Measurements from ENCODE around the gene BCLAF3. TPM values are rescaled to one million over a fixed set of nuclear protein-coding genes. Genes with fewer than 3 reads are reported as not detected.

Gene BCLAF3
- total RNA-seq: 10 to 100 TPM; 10.5 to 42.1 (median 16.4) TPM

- H3K36me3 ChIP-seq: no peaks in the 10 kb centered on the region
- H3K4me1 ChIP-seq: no peaks in the 10 kb centered on the region
- peak within 1 kb of the TSS; percentile 67 to 93 (median 70) for H3K4me3 ChIP-seq
- no peaks in the 10 kb centered on the region for H3K27me3 ChIP-seq
- peak within 1 kb of the TSS; percentile 64 to 81 (median 74) for H3K27ac ChIP-seq
- DNase-seq: peak; percentile 85 to 94 (median 92)
- TF ChIP-seq POLR2A (IDR thresholded peaks at IDR 0.05): peak in 1 of 2 donors; percentile 17
- peak; percentile 81 to 88 (median 84) for TF ChIP-seq CTCF (IDR thresholded peaks at IDR 0.05)
- no peaks in the 10 kb centered on the region for H3K9me3 ChIP-seq
Measured at GRCh38 chrX:19990556-19991349, at the start of gene BCLAF3. BCLAF3 (minus strand) TSS chrX:19991061; CDS start chrX:19970264, 20,797 bp downstream.

GRCh38 chrX:20038966-20039365 lies 48.1 kb upstream of the BCLAF3 start:
- Histone ChIP-seq H3K4me1 (no peaks in the 10 kb centered on the region), H3K27ac (no peak overlapping the region), H3K36me3 (no peaks in the 10 kb centered on the region), H3K4me3 (no peak overlapping the region), H3K9me3 (no peaks in the 10 kb centered on the region), H3K27me3 (no peaks in the 10 kb centered on the region)
- TF ChIP-seq CTCF (IDR thresholded peaks at IDR 0.05) (no peak), POLR2A (IDR thresholded peaks at IDR 0.05) (no peak)
- DNase-seq: no peak

DNA sequence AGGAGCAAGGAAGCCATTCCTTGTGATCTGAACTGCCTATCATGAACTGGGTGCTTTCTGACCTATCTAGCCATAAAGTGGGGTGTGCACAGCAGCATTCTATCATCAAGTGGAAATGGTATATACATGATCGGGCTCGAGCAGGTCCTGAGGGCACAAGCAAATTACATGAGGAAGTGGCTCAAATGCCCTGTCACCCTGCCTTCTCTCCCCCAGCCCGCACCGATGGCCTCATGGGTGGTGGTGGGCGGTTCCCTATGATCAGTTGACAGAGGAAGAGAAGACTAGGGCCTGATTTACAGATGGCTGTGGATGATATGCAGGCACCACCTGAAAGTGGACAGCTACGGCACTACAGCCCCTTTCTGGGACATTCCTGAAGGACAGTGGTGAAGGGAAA lies 46.3 kb upstream of the BCLAF3 start:
- Histone ChIP-seq H3K36me3 (no peaks in the 10 kb centered on the region), H3K27me3 (no peaks in the 10 kb centered on the region), H3K4me3 (no peak overlapping the region), H3K4me1 (no peaks in the 10 kb centered on the region), H3K9me3 (no peaks in the 10 kb centered on the region), H3K27ac (no peak overlapping the region)
- TF ChIP-seq CTCF (IDR thresholded peaks at IDR 0.05) (no peak), POLR2A (IDR thresholded peaks at IDR 0.05) (no peak)
- no peak for DNase-seq

DNA sequence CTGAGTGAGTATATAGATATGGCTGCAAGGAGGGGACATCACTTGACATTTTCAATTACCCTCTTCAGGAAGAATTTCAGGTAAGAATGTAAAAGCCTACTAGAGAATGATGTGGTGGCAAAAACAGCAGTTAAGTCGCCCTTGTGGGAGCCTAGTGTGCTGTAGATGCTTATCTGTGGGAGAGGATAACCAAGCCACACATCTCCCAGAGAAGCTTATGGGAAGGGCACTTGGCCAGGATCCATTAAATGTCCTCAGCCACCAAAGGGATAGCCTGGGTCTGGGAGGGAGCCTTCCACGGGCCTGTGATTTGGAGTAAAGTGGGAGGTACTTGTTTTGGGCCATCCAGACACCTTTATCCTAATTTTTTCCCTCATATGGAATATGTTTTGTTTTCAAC lies 41.3 kb upstream of the BCLAF3 start:
- H3K36me3 ChIP-seq: no peaks in the 10 kb centered on the region

GRCh38 chrX:20029728-20030127 lies 38.9 kb upstream of the BCLAF3 start:
- Histone ChIP-seq H3K27ac (peak overlapping the region in 2 of 4 donors; percentile 62 to 73), H3K9me3 (no peaks in the 10 kb centered on the region), H3K4me1 (peaks cover 0 to 4% (median 0%) of the 10 kb centered on the region in 4 donors), H3K27me3 (no peaks in the 10 kb centered on the region), H3K4me3 (no peak overlapping the region), H3K36me3 (no peaks in the 10 kb centered on the region)
- DNase-seq: peak in 2 of 3 donors; percentile 50 to 83
- TF ChIP-seq CTCF (IDR thresholded peaks at IDR 0.05): no peak
- peak; percentile 27 to 47 for TF ChIP-seq POLR2A (IDR thresholded peaks at IDR 0.05)

More for the DNA sequence above, 41.3 kb upstream of the BCLAF3 start:
- TF ChIP-seq CTCF (IDR thresholded peaks at IDR 0.05) (no peak), POLR2A (IDR thresholded peaks at IDR 0.05) (no peak)
- peaks cover 0 to 4% (median 0%) of the 10 kb centered on the region in 4 donors for H3K4me1 ChIP-seq
- DNase-seq: no peak
- H3K27ac ChIP-seq: no peak overlapping the region
- H3K9me3 ChIP-seq: no peaks in the 10 kb centered on the region
- no peaks in the 10 kb centered on the region for H3K27me3 ChIP-seq
- H3K4me3 ChIP-seq: no peak overlapping the region
